NCI-H748 (cell line): ENCODE data around the gene SLC35E2B.
A peak's percentile ranks its signal among the peaks of the same experiment; 100 is the strongest.
"Not testable (repeated sequence)": the region's sequence is repeated elsewhere in the genome, so short reads cannot be mapped to it uniquely, and the experiment has no call there.

ENCODE experiments used
- DNase-seq: peaks from one replicate; lab custom pipeline; 2025; ENCODE audit not compliant: unreplicated experiment; lab: John Stamatoyannopoulos, UW

SLC35E2B gene

DNA sequence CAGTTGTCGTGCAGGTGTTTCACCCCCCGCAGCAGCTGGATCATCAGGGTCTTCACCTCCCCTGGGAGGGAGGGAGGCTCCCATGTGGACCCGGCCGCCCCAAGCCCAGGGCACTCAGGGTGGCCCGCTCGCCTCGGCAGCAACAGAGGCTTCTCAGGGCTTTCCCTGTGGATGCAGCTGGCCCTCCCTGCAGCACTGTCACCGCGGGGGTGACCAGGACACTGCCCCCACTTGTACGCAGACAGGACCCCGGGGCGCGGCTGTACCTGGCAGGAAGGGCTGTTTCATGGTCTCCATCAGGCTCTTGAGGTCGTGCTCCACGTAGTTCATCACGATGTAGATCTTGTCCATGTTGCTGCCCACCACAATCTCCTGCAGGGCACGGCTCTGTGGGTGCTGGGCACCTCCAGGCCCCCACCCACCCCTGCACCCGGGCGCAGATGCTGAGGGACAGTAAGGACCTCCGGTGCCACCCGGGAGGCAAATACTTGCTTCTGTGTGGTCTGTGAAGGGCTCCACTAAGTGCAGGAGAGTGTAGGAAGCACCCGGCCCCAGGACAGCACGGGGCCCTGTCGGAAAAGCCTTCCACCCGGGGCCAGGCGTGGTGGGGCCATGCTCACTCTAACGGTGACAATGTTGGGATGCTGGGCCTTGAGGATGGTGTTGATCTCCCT is 11.8 kb upstream of the SLC35E2B start:
- not testable (repeated sequence) for DNase-seq

DNA sequence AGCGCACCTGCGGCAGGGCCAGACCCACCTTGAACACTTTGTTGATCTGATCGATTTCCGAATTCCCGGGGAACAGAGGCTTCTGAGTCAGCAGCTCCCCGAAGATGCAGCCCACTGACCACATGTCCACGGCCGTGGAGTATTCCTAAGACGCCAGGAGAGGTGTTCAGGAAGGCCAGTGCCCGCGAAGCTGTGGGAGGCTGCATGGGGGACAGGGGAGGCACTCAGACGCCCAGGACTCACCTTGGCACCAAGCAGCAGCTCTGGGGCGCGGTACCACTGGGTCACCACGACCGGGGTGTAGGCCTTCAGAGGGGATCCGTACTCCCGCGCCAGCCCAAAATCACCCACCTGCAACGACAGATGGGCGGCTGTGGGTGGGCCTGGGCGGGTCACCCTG is 11.2 kb upstream of the SLC35E2B start:
- no peak for DNase-seq

DNA sequence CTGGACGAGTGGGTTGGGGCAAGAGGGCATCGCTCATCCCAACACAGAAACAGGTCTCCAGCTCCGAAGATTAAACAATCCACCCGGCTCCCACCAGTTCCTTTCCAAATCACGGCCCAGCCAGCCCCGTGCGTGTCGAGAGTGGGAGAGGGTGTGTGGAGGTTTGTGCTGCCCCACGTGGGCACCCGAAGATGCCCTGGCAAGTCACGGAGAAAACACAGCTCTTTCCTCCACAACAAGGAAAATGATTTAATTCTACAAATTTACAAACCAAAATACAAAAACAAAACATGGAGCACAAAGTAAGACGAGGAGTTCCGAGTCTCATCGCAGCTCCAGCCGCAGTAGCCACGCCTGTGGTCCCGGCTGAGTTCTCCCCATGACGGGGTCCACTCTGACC is 9.9 kb upstream of the SLC35E2B start:
- not testable (repeated sequence) for DNase-seq

DNA sequence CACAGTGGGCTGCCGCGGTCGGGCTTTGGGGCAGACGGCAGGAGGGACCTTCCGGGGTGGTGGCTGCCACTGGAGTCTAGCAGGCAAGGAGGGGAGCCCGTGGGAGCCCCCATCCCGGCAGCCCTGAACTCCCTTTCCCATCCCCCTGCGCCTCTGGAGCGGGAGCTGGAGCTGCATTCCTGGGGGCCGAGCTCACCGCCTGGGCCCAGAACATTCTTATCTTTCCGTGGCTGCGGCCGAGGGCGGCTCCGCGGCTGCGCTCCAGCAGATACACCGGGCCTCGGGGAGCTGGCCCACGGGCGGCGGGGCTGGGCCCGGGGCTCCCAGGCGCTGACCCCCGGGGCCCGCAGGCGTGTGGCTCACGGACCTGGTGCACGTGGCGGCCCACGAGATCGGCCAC is 8.0 kb upstream of the SLC35E2B start:
- DNase-seq = not testable (repeated sequence)

DNA sequence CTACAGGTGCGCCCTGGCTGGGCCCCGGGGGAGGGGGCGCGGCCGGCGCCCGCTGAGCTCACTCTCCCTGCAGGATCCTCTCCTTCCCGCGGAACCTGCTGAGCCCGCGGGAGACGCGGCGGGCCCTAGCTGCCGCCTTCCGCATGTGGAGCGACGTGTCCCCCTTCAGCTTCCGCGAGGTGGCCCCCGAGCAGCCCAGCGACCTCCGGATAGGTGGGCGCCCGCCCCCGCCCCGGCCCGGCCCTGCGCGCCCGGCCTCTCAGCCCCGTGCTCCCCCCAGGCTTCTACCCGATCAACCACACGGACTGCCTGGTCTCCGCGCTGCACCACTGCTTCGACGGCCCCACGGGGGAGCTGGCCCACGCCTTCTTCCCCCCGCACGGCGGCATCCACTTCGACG is 7.5 kb upstream of the SLC35E2B start:
- DNase-seq = not testable (repeated sequence)

DNA sequence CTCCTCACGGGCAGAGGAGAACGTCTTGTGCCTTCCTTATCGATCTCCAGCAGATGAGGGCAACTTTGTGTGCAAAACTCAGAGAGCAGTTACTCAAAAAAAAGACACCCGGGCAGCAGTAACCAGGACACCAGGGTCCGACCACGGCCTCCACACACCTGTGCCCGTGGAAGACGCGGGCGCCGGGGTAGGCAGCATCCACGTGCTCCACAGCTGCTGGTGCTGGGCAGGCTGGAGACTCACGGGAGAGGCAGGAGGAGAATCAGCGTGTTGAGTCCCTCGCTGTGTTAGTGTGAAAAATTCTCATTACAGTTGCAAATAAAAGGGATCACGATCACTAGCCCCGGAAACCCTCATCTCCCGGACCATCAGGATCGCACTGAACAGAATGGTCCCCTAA is 6.5 kb upstream of the SLC35E2B start:
- not testable (repeated sequence) for DNase-seq

DNA sequence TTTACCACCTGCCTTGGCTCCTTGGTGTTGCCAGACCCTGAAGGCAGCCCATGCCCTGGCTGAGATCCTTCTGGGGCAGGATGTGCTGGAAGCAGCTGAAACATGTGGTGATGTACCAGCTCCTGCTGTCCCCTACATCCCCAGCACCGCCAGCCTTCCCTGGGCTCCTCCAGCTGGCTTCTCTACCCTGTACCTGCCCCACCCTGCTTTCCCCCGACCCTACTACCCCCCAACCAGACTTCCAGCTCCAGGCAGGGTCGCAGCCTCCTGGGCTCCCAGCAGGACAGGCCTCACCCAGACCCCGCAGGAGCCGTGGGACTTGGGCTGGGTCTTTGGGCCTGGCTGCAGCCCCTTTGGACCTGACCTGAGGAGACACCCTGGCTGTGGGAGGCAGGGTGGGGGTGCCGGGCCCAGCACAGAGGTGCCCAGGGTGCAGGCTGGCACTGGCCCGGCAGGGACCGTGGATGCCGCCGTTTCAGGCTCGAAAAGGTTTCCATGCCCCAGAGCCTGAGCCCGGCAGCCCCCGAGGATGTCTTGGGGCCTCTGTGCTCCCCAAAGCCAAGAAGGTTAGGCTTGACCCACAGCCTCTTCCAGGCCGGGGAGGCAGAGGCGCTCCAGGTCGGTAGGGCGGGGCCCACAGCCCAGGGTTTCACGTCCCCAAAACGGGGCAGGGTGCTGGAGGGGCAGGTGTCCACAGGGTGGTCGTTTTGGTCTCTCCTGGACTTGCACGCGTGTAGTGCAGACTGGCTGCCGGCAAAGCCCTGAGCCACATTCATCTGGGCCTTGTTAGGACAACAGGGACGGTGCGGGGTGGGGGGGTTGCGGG is 5.0 kb upstream of the SLC35E2B start:
- not testable (repeated sequence) for DNase-seq

DNA sequence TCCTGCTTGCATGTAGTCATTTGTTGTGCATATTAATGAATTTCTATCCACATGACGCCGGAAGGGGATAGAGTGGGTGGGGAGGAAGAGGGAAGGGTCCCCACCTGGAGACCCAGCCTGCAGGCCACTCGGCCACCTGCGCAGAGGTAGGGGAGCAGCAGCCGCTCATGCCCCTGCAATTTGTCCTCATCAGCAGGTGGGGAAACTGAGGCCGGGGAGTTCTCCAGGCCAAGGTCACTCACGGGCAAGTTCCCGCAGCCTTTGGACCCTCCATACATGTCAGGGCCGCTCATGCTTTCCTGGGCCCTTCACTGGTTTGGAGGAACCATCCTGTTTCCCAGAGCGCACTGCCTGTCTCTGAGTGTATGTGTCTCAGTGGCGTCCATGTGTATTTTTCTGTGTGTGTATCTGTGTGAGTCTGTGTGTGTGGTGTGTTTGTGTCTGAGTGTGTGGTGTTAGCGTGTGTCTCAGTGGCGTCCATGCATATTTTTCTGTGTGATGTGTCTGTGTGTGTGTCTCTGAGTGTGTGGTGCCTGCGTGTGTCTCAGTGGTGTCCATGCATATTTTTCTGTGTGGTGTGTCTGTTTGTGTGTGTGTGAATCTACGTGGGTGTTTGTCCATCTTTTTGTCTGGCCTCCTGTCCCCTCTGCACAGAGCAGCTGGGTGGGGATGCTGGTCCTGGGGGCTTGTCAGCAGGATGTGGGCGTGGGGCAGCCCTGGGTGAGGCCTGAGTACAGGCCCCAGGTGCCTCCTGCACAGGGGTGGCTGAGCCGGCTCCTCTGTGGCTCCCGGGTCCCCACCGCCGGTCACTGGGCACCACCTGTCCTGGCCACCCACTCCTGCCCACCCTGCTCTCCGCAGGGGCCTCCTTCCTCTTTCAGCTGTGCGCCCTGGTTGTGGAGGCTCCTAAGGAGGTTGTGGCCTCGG is 4.1 kb upstream of the SLC35E2B start:
- DNase-seq = not testable (repeated sequence)

DNA sequence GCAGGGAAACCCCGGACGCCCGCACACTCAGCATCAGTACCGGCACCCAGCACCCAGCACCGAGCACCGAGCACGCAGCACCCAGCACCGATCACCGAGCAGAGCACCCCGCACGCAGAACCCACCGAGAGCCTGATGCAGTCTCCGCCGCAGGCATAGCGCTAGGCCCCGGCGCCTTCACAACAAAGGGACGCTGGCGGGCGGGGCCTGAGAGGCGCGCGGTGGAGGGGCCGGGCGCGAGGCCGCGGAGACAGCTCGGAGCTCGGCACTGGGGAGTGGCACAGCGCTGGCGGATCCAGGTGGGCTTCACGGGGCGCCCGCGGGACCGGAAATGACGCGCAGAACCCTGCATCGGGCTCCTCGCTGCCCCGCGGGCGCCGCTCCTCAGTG is 276 bp downstream of the SLC35E2B start:
- DNase-seq = peak; percentile 83

DNA sequence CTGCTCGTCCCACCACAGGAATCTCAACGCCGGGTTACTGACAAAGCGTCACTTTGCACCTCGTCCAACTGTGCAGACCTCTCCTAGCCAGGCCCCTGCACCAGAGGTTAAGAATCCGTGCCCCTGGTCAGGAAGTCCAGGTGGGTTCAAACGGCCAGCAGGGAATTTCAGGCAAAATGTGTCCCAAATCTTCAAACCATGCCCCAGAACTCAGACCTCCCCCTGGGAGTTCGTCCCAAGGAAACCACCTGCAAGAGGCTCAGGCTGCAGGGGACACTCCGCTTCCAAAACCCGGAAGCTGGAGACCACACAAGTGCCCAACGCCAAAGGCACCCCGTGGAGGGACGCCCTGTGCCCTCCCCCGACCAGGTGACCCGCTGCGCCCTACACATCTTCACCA is 1.2 kb downstream of the SLC35E2B start:
- DNase-seq = not testable (repeated sequence)

DNA sequence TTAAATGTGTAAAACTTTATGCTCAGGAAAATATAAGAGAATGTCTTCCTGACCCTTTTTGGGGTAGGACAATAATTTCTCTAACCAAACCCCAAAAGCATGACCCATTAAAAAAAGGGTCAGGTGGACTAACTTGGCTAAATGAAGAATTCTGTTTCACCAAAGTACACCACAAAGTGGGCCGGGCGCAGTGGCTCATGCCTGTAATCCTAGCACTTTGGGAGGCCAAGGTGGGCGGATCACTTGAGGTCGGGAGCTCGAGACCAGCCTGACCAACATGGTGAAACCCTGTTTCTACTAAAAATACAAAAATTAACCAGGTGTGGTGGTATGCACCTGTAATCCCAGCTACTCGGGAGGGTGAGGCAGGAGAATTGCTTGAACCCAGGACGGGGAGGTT is 3.1 kb downstream of the SLC35E2B start:
- not testable (repeated sequence) for DNase-seq

DNA sequence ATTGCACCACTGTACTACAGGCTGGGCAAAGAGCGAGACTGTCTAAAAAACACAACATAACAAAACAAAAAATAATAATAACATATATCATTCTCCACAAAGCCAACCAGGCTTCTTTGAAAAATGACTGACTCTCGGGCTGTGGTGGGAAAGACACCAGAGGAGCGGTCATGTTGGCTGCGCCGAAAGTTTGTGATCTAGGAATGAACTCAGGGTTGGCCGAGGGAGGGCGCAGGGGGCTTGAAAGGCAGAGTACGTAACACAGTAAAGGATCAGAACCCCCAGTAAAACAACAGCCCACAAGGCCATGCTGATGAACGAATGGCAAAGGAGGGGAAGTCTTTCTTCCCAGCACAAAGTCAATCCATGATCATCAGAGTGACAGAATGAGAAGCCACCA is 4.7 kb downstream of the SLC35E2B start:
- DNase-seq = no peak

DNA sequence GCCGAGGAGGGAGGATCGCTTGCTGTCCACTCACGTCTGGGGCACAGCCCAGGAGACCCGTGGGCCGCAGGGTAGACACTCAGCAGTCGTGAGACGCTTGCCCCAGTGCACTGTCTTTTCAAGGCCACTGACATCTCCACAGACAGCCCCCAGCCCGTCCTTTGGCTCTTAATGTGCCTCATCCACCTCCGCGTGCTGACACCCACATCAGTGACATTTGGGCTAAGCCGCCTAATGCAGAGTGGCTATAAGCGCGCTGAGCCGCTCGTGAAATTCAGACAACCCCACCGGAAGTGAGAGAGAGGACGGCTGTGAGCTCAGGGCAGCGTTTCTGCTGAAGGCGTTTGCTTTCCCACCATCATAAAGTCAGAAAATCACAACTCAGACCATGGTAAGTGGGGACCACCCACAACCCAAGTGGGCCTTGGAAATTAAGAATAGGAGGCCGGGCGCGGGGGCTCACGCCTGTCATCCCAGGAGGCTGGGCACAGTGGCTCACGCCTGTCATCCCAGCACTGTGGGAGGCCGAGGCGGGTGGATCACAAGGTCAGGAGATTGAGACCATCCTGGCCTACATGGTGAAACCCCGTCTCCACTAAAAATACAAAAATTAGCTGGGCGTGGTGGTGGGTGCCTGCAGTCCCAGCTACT is 8.4 kb downstream of the SLC35E2B start:
- DNase-seq = no peak

DNA sequence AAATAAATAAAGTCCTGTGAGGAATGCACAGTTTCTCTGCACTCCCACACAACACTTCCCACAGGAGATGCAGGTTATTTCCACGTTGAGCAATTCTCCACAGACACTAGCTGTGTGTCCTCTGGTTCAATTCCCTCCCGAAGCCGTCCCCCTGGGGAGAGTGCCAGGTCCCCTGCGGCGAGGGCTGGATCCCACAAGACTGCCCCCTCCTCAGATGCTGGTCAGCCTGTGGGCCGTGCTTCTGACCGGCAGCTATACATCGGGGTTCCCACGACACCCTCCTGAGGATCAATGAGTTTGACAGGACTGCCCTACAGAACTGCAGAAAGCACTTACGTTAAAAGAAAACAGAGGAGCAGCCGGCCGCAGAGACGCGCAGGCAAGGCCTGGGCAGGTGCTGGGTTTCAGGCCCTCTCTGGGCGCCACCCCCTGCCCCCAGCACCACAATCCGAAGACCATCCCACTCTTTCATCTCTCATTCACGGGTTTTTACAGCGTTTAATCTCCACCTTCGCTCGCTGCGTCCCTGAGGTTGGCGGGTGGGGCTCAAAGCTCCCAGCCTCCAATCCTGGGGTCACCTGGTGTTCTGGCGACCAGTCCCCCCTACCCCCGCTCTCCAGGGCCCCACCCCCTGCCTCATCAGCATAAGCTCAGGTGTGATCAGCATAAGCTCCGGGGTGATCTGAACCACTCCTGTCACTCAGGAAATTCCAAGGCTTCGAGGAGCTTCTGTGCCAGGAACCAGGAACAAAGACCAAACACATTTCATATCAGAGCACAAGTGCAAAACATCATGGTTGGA is 9.3 kb downstream of the SLC35E2B start:
- no peak for DNase-seq

DNA sequence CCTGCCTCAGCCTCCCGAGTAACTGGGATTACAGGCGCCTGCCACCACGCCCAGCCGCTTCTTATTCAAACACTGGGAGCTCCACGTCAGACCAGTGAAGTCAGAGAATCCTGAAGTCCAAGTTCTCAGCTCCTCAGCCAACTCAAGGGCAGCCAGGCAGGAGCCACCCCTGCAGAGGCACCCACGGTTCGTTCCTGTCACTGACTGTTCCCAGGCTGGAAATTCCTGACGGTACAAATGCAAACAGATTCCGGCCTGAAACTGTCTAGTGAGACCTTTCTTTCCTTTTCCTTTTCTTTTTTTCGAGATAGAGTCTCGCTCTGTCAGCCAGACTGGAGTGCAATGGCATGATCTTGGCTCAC is 11.7 kb downstream of the SLC35E2B start:
- DNase-seq = no peak

DNA sequence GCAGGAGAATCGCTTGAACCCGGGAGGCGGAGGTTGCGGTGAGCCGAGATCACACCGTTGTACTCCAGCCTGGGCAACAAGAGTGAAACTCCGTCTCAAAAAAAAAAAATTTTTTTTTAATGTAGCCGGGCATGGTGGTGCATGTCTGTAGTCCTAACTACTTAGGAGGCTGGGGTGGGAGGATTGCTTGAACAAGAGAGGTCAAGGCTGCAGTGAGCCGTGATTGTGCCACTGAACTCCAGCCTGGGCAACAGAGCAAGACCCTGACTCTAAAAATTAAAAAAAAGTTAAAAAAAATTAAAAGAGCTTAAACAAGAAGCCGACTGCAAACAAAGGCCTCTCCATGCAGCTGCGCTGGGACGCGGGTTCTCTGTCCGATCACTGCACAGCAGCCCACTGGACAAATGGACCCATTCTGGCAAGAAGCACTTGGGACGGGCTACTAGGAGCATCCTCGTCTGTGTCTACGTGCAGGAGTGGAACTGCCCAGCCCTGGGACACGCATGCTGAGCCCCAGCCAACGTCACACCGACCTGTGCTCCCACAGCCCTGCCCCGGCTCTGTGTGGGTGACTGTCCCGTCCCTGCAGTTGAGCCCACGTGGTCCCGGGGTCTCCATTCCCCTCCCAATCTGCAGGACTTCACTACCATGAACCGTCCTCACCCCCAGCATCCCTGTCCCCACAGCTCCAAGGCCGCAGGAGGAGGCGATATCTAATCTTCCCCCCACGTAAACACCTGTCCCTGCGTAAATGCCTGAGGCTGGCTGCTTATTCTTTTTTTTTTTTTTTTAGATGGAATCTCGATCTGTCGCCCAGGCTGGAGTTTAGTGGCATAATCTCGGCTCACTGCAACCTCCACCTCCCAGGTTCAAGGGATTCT is 12.3 kb downstream of the SLC35E2B start:
- no peak for DNase-seq

DNA sequence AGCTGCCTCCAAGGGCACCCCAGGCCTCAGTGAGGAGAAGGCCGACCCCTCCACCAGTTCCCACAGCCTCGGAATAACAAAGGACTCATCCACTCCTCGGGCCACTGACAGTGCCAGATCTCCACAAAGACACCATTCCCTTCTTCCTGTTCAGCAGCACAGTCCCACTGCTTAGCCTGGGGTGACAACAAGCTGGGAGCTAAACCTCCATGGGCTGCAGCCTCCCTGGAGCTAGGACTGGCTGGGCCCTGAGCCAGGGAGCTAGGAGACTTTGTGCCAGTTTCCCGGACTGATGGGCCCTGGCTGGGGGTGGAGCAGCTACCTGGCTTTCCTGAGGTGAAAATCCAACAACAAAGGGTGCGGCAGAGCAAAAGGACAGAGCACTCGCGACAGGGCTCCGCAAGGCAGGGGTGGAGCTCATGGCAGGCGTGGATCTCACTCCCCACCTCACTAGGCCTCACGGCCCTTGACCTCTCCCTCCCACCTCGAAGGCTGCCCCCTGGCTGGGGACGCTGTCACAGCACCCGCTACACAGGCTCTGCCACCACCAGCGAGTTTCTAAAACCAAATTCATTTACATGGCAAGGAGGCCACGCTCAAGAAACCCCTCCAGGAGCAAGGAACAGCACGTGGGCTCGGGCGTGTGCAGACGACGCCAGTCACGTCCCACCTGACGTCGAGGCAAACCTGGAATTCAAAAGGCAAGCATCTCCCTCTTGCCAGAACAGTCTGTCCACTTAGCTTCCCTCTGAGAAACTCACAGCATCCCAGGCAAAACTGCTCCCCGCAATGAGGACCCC is 13.8 kb downstream of the SLC35E2B start:
- no peak for DNase-seq
